ENCODE measurements around the gene LSM4.
A peak's percentile ranks its signal among the peaks of the same experiment; 100 is the strongest.
"Not testable (repeated sequence)": the region's sequence is repeated elsewhere in the genome, so short reads cannot be mapped to it uniquely, and the experiment has no call there.

Gene LSM4

DNA sequence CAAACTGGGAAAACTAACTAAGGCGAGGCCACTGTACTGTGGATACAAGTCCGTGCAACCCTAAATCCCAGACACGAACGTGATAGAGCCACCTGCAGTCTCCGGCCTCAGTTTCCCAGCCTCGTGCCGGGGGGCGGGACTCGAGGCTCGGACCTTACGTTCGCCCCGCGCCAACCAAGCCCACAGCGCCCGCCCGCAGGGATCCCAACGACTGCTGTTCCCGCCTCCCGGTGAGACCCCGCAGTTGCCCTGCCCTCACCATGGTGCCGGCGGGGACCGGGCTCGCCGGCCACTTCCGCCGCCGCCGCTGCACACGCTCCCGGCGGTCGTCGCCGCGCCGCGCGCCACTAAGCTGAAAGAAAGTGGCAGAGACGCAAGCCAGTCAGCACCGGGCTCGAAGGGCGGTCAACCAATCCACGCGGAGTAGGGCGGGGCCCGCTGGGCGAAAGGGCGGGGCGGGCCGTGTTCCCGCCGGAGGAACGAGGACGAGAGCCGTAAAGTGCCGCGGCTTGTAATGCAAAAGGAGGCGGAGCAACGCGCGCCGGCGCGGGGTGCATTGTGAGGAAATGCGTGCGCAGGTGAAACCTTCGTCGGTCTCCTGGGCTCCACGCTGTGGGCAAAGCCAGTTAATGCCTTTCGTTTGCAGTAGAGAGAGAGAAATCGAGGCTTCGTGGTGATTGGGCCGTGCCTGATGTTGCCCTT lies at the start of gene LSM4:
TSS of gene LSM4 (minus strand) at position 318 of the 702 bp plus-strand sequence. CDS start at position 262, 56 bp downstream.
- peak; percentile 98 for DNase-seq

DNA sequence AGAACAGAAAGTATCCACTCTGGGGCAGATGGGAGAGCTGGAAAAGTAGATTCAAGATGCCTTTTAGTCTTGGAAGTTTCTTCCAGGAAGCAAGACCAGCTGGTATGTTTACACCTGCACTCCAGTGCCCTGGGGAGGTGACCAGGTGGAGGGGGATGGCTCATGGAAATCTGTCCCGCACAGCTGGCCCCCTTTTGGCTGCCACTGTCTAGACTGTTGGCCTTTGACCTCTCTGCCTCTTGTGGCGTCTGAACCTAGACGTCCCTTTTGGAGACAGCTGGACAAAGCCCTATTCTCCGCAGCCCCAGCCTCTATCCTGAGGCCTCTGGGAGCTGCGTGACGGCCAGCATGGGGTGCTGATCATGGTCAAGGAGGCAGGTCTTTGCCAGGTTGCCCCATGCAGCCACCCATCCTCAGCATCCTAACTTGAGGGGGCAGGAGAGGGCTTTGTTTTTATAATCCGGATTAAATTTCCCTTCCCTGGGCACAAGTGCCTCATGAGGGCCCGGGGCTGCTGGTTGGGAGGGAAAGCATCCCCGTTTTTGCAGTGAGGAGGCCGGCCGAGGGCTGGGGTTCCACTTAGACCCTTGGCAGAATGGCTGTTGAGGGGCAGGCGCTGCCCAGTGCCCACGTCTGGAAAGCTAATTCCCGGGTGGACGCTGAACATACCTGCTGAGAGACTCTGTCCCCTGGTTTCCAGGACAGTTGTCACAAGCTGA lies 45.8 kb upstream of the LSM4 start:
- no peak for DNase-seq

DNA sequence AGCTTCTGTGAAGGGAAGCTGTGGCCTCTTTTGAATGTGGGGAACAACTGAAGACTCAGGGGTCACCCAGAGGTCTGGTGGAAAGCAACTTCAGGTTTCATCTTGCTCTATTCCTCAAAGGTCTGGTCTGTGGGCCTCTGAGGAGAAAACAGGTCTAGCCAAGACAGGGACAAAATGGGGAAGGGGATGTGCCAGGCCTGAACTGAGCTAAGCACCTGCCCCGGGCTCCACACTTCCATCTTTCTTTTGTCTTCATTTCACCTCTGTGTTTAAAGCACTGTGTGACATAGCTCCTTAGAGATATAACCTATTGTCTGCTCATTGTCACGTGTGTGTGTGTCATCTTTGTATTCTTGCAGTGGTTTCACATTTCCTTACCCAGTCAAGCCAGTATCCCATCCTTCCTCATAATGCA lies 43.2 kb upstream of the LSM4 start:
- DNase-seq = no peak

DNA sequence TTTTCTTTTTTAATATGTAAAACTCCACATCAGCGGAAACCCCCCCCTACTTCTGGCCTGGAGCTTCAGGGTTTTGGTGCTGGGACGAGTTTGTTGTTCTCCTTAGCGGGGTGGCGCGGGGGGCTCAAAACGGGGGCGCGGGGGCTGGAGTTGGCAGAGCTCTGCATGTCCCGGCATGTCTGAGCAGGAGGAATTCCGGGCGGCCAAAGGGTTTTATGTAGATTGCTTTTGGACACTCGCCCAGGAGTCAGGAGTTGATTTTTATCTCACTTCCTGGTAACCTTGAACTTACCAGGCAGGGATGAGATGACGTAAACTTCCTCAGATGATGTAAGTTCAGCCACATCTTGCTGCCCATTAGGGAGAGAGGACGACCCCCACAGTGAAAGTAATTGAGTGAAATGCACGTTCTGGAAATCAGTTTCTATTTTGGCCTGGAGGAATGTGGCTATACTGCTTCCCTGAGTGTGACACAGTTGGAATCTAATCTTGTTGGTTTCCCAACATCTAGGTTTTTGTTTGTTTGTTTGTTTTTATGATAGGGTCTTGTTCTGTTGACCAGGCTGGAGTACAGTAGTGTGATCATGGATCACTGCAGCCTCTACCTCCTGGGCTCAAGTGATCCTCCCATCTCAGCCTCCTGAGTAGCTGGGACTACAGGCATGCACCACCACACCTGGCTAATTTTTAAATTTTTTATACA lies 42.1 kb upstream of the LSM4 start:
- no peak for DNase-seq

DNA sequence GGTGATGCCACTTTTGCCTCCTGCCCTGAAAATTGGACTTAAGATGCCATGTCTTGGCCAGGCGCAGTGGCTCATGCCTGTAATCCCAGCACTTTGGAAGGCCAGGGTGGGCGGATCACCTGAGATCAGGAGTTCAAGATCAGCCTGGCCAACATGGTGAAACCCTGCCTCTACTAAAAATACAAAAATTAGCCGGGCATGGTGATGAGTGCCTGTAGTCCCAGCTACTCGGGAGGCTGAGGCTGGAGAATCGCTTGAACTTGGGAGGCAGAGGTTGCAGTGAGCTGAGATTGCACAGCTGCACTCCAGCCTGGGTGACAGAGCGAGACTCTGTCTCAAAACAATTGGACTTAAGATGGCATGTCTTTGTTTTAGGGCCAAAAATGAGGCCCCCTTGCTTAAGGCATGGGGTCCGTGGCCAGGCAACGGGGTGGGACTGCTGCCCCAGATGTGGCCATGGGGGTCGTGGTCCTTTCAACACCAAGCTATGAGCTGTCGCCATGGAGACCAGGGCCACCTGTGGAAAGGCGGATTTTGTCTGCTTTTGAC lies 41.5 kb upstream of the LSM4 start:
- DNase-seq = not testable (repeated sequence)

DNA sequence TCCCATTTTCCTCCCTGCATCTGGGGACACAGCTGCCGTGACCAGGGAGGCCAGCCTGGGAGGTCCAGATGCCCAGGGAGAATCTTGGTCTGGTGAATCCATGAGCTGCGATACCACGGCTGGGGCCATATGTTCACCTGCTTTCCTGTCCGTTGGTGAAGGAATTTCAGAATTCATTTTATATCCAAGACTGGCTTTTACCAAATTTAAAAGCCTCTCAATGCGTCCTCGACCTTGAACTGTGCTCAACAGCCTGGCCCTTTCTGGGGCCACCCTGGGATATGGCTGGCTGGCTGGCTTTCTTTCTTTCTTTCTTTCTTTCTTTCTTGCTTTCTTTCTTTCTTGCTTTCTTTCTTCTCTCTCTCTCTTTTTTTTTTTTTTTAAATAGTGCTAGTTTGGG lies 40.9 kb upstream of the LSM4 start:
- DNase-seq = no peak

DNA sequence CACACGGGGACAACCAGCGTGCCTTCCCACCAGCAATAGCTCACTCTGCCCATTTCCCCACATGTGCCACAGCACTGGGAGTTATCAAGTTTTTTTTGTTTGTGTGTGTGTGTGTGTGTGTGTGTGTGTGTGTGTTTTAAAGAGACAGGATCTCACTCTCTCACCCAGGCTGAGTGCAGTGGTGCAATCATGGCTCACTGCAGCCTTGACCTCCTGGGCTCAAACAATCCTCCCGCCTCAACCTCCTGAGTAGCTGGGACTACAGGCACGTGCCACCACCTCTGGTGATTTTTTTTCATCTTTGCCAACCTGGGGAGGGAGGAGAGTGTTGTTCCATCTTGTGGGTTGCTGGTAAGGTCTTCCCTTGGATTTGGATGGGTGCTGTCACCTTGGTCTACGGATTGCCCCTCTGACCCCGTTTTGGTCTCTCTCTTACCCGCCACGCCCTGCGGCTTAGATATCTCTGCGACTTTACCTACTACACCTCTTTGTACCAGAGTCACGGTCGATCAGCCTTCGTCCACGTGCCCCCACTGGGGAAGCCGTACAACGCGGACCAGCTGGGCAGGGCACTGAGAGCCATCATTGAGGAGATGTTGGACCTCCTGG lies 40.2 kb upstream of the LSM4 start:
- DNase-seq = no peak

DNA sequence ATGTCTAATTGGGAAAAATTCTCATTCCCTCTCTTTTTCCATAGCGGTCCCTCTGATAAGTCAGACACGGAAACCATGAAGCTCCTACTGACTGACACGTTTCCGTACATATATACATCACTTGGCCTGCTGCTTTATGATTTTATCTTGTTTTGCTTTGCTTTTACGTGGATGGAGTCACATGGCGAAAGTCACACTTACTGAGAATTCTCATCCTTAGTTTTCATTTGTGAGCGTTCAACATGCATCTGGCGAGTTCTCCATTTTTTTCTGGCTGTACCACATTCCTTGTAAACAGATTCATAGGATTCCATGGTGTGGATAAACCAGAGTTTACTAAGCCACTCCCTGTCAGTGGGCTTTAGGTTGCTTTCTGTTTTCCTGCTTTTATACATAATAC lies 38.8 kb upstream of the LSM4 start:
- no peak for DNase-seq

DNA sequence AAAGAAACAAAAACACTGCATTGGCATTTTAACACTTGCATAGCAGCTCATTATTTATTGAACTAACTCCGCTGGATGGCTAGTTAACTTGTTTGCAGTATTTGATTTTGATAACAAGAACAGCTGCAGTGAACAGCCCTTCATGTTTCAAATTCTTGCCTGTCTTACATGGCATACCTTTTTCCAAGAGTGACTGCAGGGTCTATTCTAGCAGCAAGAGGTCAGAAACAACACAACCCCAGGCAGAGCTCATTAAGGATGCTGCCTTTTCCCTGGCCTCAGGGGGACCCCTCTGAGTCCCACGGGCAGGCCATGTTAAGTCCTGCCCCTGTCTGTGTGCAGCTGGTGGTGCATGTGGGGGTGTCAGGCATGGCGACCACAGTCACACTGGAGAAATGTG lies 34.2 kb upstream of the LSM4 start:
- DNase-seq = no peak

DNA sequence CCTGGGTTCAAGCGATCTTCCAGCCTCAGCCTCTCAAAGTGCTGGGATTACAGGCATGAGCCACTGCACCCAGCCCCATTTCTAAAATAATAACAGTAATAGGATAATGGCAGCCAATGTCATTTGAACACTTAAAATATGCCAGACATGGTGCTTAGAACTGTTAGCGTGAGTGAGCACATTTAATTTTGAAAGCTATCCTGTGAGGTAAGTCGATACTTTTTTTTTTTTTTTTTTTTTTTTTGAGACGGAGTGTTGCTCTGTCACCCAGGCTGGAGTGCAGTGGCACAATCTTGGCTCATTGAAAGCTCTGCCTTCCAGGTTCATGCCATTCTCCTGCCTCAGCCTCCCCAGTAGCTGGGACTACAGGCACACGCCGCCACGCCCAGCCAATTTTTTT lies 31.9 kb upstream of the LSM4 start:
- not testable (repeated sequence) for DNase-seq

DNA sequence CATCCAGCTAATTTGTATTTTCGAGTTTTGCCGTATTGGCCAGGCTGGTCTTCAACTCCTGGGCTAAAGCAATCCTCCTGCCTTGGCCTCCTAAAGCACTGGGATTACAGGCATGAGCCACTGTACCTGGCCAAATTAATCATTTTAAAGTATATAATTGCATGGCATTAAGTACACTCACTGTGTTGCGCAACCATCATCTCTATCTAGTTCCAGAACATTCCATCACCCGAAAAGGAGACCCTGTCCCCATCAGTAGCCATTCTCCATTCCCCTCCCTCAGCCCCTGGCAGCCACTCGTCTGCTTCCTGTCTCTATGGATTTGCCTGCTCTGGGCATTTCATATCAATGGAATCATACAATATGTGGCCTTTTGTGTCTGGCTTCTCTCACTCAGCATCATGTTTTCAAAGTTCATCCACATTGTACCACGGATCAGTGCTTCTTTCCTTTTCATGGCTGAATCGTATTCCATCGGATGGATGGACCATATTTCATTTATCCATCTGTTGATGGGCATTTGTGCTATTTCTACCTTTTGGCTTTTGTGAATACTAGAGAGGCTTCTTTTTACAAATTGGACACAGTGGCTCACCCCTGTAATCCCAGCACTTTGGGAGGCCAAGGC lies 30.6 kb upstream of the LSM4 start:
- no peak for DNase-seq

DNA sequence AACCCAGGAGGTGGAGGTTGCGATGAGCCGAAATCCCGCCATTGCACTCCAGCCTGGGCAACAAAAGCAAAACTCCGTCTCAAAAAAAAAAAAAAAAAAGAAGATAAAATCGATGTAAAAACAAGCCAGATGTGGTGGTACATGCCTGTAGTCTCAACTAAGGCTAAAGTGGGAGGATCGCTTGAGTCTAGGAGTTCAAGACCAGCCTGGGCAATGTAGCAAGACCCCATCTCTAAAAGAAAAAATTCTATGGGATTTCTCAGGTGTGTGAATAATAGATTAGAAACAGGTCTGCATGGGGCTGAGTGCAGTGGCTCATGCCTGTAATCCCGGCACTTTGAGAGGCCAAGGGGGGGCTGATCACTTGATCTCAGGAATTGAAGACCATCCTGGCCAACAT lies 28.7 kb upstream of the LSM4 start:
- no peak for DNase-seq

DNA sequence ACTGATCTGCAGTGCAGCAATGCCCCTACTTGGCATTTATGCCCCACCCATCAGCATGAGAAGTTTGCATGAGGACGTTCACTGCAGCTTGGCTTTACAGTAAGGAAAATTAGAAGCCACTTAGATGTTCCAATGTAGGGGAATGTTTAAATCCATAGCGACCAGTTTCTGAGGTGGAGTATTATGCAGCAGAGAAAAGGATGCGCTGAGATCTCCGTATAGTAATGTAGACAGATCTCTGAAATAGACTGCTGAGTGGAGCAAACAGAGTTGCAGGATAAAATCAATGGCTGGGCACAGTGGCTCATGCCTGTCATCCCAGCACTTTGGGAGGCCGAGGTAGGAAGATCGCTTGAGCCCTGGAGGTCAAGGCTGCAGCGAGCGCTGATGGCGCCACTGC lies 27.6 kb upstream of the LSM4 start:
- DNase-seq = no peak

DNA sequence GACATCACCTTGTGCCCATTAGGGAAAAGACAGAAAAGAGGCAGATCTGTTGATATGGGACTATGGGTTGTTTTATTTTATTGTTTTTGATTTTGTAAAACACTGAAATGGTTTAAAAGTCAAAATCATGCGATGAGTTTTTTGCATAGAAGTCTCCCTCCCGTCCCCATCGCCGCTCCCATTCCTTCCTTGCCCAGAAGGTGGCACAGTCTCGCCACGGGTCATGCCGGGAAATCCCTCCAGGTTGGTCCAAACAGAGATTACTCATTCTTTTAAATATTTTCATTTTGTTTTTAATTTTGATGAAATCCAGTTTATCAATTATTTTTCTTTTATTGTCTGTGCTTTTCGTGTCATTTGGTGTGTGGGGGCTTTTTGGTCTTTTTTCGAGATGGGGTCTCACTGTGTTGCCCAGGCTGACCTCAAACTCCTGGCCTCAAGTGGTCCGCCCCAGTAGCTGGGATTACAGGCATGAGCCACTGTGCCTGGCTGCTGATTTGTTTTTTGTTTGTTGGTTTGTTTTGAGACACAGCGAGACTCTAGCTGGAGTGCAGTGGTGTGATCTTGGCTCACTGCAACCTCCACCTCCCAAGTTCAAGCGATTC lies 26.8 kb upstream of the LSM4 start:
- DNase-seq = no peak

DNA sequence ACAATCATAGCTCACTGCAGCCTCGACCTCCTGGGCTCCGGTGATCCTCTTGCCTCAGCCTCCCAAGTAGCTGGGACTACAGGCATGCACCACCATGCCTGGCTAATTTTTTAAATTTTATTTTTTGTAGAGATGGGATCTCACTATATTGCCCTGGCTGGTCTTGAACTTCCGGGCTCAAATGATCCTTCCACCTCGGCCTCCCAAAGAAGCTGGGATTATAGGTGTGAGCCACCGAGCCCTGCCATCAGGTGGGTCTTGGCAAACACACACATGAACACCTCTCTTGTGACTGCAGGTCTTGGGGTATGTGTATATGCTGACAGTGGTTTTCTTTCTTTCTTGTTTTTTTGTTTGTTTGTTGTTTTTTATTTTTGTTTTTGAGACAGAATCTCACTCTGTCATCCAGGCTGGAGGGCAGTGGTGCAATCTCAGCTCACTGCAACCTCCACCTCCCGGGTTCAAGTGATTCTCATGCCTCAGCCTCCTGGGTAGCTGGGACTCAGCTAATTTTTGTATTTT lies 26.0 kb upstream of the LSM4 start:
- not testable (repeated sequence) for DNase-seq

DNA sequence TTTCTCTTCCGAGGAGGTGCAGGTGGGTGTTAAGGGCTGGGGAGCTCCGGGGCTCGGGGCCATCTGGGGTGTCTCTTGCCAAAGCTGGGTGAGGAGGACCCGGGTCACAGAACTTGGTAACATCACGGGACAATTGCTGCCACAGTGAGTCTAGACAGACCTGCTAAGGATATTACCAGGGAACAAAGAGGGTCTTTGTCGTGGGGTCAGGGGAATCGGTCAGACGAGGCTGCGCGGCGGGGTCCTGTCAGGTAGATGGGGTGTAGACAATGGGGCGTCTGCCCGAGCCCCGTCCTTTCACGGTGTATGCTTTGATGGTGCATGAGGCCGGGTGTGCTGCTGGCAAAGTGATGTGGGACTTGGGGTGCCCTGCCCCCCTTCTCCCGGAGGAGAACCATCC lies 25.3 kb upstream of the LSM4 start:
- no peak for DNase-seq

DNA sequence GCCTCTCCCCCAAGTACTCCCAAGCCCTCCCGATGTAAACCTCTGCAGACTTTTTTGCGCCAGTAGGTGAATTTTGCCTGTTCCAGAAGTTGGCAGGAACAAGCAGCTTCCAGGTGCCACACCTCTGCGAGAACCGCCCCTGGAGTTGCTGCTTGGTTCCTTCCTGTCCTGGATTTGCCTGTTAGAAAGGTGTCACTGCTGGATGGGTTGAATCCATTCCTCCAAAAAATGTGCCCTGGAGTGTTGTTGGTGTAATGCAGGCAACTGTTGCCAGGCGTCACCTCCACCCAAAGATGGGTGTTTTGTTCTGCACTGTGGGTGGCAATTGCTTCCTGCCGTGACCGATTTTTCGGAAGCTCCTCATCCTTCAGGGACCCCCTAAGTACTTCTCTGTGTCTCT lies 23.2 kb upstream of the LSM4 start:
- DNase-seq = no peak

DNA sequence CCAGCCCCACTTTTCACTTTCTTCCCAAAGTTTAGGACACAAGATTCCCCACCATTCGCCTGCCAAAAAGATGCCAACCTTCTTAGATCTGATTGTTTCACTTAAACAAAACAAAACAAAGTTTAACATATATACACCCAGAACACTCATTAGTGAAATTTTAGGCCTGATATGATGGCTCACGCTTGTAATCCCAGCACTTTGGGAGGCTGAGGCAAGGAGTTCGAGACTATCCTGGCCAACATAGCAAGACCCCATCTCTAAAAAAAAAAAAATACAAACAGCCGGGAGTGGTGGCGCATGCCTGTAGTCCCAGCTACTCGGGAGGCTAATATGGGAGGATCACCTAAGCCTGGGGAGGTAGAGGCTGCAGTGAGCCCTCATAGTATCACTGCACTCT lies 22.4 kb upstream of the LSM4 start:
- DNase-seq = no peak

DNA sequence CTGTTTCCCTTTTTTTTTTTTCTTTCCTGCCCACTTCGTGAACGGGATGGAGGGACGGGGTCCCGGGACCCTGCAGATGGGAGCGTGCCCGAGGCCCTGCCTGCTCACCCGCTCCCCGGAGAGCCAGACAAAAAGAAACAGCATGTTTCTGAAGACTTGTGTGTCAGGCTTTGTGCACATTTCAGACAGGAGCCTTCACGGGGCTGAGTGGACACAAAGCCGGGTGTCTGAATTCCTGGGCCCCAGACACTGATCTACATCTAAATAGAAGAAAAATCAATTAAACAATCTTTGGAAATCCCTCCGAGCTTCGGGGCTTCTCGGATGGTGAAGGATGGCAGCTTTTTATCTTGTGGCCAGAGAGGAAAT lies 21.7 kb upstream of the LSM4 start:
- DNase-seq = no peak

DNA sequence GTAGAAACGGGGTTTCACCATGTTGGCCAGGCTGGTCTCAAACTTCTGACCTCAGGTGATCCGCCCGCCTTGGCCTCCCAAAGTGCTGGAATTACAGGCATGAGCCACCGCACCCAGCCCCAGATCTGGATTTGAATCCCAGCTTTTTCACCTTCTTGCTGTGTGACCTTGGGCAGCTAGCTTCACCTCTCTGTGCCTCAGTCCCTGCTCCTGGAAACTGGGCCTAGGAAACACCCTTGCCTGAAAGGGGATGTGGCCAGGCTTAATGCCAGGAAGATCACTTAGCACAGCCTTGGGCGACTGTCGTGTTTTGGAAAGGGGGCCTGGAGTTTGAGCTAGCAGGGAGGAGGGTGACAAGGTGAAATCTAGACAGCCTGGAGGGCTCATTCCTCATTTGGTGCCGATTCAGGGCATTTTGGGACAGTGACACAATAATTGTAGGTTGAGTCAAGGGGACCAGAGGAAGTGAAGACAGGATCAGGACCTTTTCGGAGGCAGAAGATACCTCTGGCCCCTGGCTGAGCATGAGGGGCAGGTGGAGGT lies 19.3 kb upstream of the LSM4 start:
- DNase-seq = no peak

DNA sequence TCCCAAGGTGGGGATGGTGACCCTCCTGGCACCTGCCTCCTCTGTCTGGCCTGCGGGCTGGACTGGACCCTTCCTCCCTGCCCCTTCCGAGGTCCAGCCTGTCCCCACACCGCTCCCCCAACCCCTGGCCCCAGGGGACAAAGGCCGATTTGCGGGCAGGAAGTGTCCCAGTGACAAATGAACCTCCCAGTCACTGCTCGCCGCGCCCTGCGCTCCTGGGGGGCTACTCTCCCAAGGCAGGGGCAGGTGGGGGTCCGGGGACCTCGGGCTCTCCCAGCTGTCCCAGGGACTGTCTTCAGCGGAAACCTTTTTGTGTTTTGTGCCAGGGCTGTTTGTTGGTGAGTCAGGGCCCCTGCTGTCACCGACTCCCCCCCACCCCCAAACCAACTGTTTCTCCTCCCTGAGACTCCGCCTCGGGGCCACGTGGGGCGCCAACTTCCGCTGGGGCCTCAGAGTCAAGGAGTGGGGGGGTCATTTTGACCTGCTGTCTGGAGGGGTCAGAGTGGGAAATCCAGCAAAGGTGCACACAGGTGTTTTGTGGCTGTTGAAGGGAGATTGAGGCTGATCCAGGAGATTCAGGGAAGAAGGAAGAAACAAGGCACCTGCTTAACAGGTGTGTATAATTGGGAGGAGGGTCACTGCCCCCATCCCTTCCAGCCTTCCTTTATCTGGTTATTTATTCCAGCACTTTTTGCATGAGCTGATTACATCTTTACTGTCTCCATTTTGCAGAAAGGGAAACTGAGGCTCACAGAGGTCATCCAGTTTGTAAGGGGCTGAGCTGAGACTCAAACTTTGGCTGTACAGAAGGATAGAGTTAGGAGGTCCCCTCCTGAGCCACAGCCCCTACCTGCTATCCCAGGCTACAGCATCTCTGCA lies 18.4 kb upstream of the LSM4 start:
- DNase-seq = peak; percentile 64
